Fibroblast of lung (primary cell): ENCODE data around the gene PRRG3. TPM values are rescaled to one million over a fixed set of nuclear protein-coding genes. Genes with fewer than 3 reads are reported as not detected.

Experiments
- DNase-seq, 2 donors: peaks; one replicate each; pipeline versions ENCODE4 v3.0.0 to v3.0.0-alpha.2; 2010; ENCODE audit warnings: low read depth in 2 of 2
- H2AFZ ChIP-seq: 2 replicates; pipeline ENCODE4 v1.5.1; 2012; ENCODE audit warnings: low read length, control low read depth, inconsistent platforms
- H3K27ac ChIP-seq: 2 replicates; pipeline ENCODE4 v1.5.1; 2011; ENCODE audit warnings: low read length, control low read depth; ENCODE audit not compliant: insufficient read depth
- H3K27me3 ChIP-seq: 2 replicates; pipeline ENCODE4 v1.5.1; 2011; ENCODE audit warnings: mild to moderate bottlenecking, low read length; ENCODE audit not compliant: control insufficient read depth, insufficient read depth
- H3K36me3 ChIP-seq: 2 replicates; pipeline ENCODE4 v1.5.1; 2011; ENCODE audit warnings: low read length; ENCODE audit not compliant: control insufficient read depth, insufficient read depth
- H3K4me1 ChIP-seq: 2 replicates; pipeline ENCODE4 v1.5.1; 2011; ENCODE audit warnings: low read length; ENCODE audit not compliant: control insufficient read depth, insufficient read depth; ENCODE audit errors: extremely low read depth
- H3K4me2 ChIP-seq: 2 replicates; pipeline ENCODE4 v1.5.1; 2011; ENCODE audit warnings: low read length, control low read depth; ENCODE audit not compliant: insufficient read depth; ENCODE audit errors: extremely low read depth
- H3K4me3 ChIP-seq, 4 experiments: fragments of 200-600 bp in 1 of 4; sonication (generic) in 1 of 4; replicated peaks in 1 of 4; 2 replicates each; pipeline ENCODE4 v1.5.1; 2011 to 2016; ENCODE audit warnings: low read length in 4 of 4, low read depth in 3 of 4, mild to moderate bottlenecking in 3 of 4, control low read depth in 2 of 4, inconsistent platforms in 1 of 4, mixed read lengths in 1 of 4; ENCODE audit not compliant: insufficient read depth in 1 of 4; ENCODE audit errors: control extremely low read depth in 1 of 4
- H3K79me2 ChIP-seq: 2 replicates; pipeline ENCODE4 v1.5.1; 2012; ENCODE audit warnings: mild to moderate bottlenecking, low read length, inconsistent platforms; ENCODE audit not compliant: control insufficient read depth, insufficient read depth
- H3K9ac ChIP-seq: 2 replicates; pipeline ENCODE4 v1.5.1; 2011; ENCODE audit warnings: mild to moderate bottlenecking, low read length, control low read depth; ENCODE audit not compliant: insufficient read depth
- H3K9me3 ChIP-seq: 2 replicates; pipeline ENCODE4 v1.5.1; 2012; ENCODE audit warnings: low read depth, low read length; ENCODE audit not compliant: control insufficient read depth, insufficient read depth
- H4K20me1 ChIP-seq: 2 replicates; pipeline ENCODE4 v1.5.1; 2011; ENCODE audit warnings: low read length; ENCODE audit not compliant: control insufficient read depth, insufficient read depth; ENCODE audit errors: extremely low read depth
- CTCF ChIP-seq, 2 donors: IDR thresholded peaks in 1 of 2; conservative IDR thresholded peaks in 1 of 2; 1 replicate in 1 of 2; 2 replicates in 1 of 2; pipeline ENCODE4 v1.5.1; 2011 to 2012; ENCODE audit warnings: low read length in 2 of 2, control low read depth in 1 of 2, inconsistent platforms in 1 of 2, low read depth in 1 of 2, mild to moderate bottlenecking in 1 of 2
- EZH2 ChIP-seq: IDR thresholded peaks from 2 replicates; pipeline ENCODE4 v1.5.1; 2012; ENCODE audit warnings: low read length, control low read depth, mild to moderate bottlenecking; ENCODE audit errors: missing control alignments
- polyA plus RNA-seq, 2 donors: library from polyadenylated mRNA; depleted of rRNA in 1 of 2; stranded (reverse) in 1 of 2; unstranded in 1 of 2; fragments of >200 nt; gene quantifications; 2 replicates each; pipeline ENCODE4 v1.2.1, GENCODE V29; 2011 to 2012; ENCODE audit warnings: missing spikeins in 1 of 2
- total RNA-seq: library from RNA; depleted of rRNA; stranded (reverse); fragments of >200 nt; gene quantifications from 2 replicates; pipeline ENCODE4 v1.2.1, GENCODE V29; 2014

Gene PRRG3
- total and polyA plus RNA-seq, 2 donors (not counting 1 experiment from before 2014, with no cell fraction given) = 0.66 TPM; not detected in 1

GRCh38 chrX:151708821-151709220 is 13.6 kb downstream of the PRRG3 start:
- Histone ChIP-seq H3K4me3 (no peak overlapping the region), H3K4me1 (no peaks in the 10 kb centered on the region), H4K20me1 (no peaks in the 10 kb centered on the region), H2AFZ (no peak overlapping the region), H3K9ac (no peak overlapping the region), H3K4me2 (no peak overlapping the region), H3K79me2 (no peaks in the 10 kb centered on the region), H3K9me3 (no peaks in the 10 kb centered on the region), H3K27ac (no peak overlapping the region), H3K27me3 (no peaks in the 10 kb centered on the region), H3K36me3 (no peaks in the 10 kb centered on the region)
- no peak for DNase-seq
- TF ChIP-seq CTCF (conservative IDR thresholded peaks at IDR 0.05 in 1 of 2, IDR thresholded peaks at IDR 0.05 in 1 of 2; ENCODE audit: low read depth in 1 of 2, low read length in 2 of 2) (no peak), EZH2 (no peak)

GRCh38 chrX:151710457-151710856 is 15.2 kb downstream of the PRRG3 start:
- H3K4me2 ChIP-seq = no peak overlapping the region
- H4K20me1 ChIP-seq = no peaks in the 10 kb centered on the region
- H3K36me3 ChIP-seq = no peaks in the 10 kb centered on the region
- no peaks in the 10 kb centered on the region for H3K4me1 ChIP-seq
- H3K79me2 ChIP-seq = no peaks in the 10 kb centered on the region
- H2AFZ ChIP-seq = no peak overlapping the region
- no peak overlapping the region for H3K27ac ChIP-seq
- no peak for DNase-seq
- no peaks in the 10 kb centered on the region for H3K9me3 ChIP-seq
- TF ChIP-seq EZH2 = no peak
- TF ChIP-seq CTCF (conservative IDR thresholded peaks at IDR 0.05 in 1 of 2, IDR thresholded peaks at IDR 0.05 in 1 of 2; ENCODE audit: low read depth in 1 of 2, low read length in 2 of 2) = no peak
- H3K27me3 ChIP-seq = no peaks in the 10 kb centered on the region
- no peak overlapping the region for H3K9ac ChIP-seq
- H3K4me3 ChIP-seq = no peak overlapping the region

GRCh38 chrX:151711154-151711553 is 15.9 kb downstream of the PRRG3 start:
- Histone ChIP-seq H4K20me1 (no peaks in the 10 kb centered on the region), H3K27ac (no peak overlapping the region), H3K9ac (no peak overlapping the region), H3K4me2 (no peak overlapping the region), H3K27me3 (no peaks in the 10 kb centered on the region), H3K4me3 (no peak overlapping the region), H3K36me3 (no peaks in the 10 kb centered on the region), H3K79me2 (no peaks in the 10 kb centered on the region), H3K9me3 (no peaks in the 10 kb centered on the region), H3K4me1 (no peaks in the 10 kb centered on the region), H2AFZ (no peak overlapping the region)
- no peak for DNase-seq
- no peak for TF ChIP-seq CTCF (conservative IDR thresholded peaks at IDR 0.05 in 1 of 2, IDR thresholded peaks at IDR 0.05 in 1 of 2; ENCODE audit: low read depth in 1 of 2, low read length in 2 of 2)
- TF ChIP-seq EZH2 = no peak
